ENCODE data around the gene EDEM3. TPM values are rescaled to one million over a fixed set of nuclear protein-coding genes. Genes with fewer than 3 reads are reported as not detected.

EDEM3 gene
- total and polyA plus RNA-seq, 2 of the 8 experiments (the other 6 are each of a cell fraction or from before 2014, with no cell fraction given) = 1.6 to 14.0 TPM

- no peak for TF ChIP-seq CHD7 (IDR thresholded peaks at IDR 0.05; ENCODE audit: insufficient replicate concordance, low read length)
- no peak for TF ChIP-seq EZH2 (IDR thresholded peaks at IDR 0.05; ENCODE audit: low read depth, low read length, severe bottlenecking)
- no peak for TF ChIP-seq CTBP2 (IDR thresholded peaks at IDR 0.05; ENCODE audit: borderline replicate concordance, insufficient read depth, insufficient read length, low read length)
- no peak for TF ChIP-seq ASH2L (IDR thresholded peaks at IDR 0.05; ENCODE audit: low read length)
- no peak for TF ChIP-seq USF2 (IDR thresholded peaks at IDR 0.05; ENCODE audit: low read length)
- no peak for TF ChIP-seq TAF1 (IDR thresholded peaks at IDR 0.05; ENCODE audit: low read depth, low read length)
These were observed 107.2 kb downstream of the EDEM3 start (continued) for GRCh38 chr1:184647471-184647870.

Data from H1 (cell line).